ENCODE measurements around the gene SFI1.
"Not testable (repeated sequence)": the region's sequence is repeated elsewhere in the genome, so short reads cannot be mapped to it uniquely, and the experiment has no call there.

SFI1 gene

DNA sequence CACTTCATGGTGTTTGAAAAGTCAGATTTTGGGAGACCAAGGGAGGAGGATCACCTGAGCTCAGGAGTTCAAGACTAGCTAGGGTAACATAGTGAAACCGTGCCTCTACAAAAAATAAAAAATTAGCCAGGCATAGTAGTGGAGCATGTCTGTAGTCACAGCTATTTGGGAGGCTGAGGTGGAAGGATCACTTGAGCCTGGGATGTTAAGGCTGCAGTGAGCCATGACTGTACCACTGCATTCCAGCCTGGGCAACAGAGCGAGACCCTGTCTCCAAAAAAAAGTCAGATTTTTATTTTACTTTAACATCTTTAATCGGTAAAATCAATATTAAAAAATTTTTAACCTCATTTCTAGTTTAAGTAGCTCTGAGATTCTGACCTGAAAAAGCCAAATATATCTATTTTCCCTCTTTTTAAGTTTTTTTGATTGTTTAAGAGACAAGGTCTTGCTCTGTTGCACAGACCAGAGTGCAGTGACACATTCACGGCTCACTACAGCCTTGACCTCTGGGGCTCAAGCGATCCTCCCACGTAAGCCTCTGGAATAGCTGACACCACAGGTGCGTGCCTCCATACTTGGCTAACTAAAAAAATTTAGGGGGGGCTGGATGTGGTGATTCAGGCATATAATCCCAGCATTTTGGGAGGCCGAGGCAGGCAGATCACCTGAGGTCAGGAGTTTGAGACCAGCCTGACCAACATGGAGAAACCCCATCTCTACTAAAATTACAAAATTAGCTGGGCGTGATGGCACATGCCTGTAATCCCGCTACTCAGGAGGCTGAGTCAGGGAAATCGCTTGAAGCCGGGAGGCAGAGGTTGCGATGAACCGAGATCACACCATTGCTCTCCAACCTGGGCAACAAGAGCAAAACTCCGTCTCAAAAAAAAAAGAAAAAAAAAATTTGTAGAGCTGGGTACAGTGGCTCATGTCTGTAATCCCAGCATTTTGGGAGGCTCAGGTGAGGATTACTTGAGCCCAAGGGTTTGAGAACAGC, 48.4 kb downstream of the SFI1 start:
- no peak for DNase-seq (ENCODE audit: low read depth in 2 of 2)

DNA sequence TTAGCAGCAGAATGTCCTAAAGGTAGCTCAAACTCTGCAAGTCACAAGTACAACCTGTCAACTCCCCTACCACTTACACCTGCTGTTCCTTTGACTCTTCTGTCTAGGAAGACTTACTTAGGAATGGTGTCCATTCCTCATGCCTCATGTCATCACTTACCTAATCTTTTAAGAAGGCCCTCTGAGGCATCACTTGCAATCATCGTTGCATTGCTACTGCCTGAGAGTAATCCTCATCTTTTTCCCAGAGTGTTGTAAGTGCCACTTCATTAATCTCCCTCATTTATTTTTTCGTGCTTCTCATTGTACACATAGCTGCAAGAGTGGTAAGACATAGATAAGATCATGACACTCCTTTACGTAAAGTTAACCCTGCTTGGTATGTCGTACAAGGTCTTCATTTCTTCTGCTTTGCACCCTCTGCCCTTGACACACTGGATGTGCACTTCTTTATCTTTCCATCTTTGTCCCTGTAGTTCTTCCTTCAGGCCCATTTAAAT, 54.6 kb downstream of the SFI1 start:
- DNase-seq (ENCODE audit: low read depth in 2 of 2), result no peak

- DNase-seq (ENCODE audit: low read depth in 2 of 2), result no peak
These were observed 60.4 kb downstream of the SFI1 start for GRCh38 chr22:31556627-31557203.

- DNase-seq (ENCODE audit: low read depth in 2 of 2), result not testable (repeated sequence)
These were observed 62.2 kb downstream of the SFI1 start for GRCh38 chr22:31558546-31558945.

GRCh38 chr22:31561238-31561887, 65.0 kb downstream of the SFI1 start:
- DNase-seq (ENCODE audit: low read depth in 2 of 2), result peak in 1 of 2 donors; percentile 31

- no peak for DNase-seq (ENCODE audit: low read depth in 2 of 2)
These were observed 65.6 kb downstream of the SFI1 start for GRCh38 chr22:31561970-31562369.

DNA sequence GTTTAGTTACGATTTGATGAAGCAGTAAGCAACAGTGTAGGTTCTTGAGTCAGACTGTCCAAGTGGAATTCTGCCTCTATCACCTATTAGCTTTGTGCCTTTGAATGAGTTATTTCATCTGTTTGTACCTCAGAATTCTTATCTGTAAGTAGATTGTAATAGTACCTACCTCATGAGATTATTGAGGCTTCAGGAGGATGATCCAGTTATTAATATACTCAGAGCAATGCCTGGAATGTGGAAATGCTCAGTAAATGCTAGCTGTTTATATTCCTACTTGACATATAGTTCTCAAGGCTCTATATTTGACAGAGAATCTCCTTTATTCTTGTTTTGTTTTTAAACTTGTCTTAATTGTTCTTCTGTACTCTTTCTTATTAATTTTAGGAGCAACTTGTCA, 70.1 kb downstream of the SFI1 start:
- DNase-seq (ENCODE audit: low read depth in 2 of 2), result no peak

GRCh38 chr22:31567196-31567595, 70.9 kb downstream of the SFI1 start:
- no peak for DNase-seq (ENCODE audit: low read depth in 2 of 2)

- no peak for DNase-seq (ENCODE audit: low read depth in 2 of 2)
These were observed 71.4 kb downstream of the SFI1 start for GRCh38 chr22:31567702-31568101.

- no peak for DNase-seq (ENCODE audit: low read depth in 2 of 2)
These were observed 72.8 kb downstream of the SFI1 start for GRCh38 chr22:31569126-31569525.

- DNase-seq (ENCODE audit: low read depth in 2 of 2), result no peak
These were observed 76.6 kb downstream of the SFI1 start for GRCh38 chr22:31572939-31573338.

DNA sequence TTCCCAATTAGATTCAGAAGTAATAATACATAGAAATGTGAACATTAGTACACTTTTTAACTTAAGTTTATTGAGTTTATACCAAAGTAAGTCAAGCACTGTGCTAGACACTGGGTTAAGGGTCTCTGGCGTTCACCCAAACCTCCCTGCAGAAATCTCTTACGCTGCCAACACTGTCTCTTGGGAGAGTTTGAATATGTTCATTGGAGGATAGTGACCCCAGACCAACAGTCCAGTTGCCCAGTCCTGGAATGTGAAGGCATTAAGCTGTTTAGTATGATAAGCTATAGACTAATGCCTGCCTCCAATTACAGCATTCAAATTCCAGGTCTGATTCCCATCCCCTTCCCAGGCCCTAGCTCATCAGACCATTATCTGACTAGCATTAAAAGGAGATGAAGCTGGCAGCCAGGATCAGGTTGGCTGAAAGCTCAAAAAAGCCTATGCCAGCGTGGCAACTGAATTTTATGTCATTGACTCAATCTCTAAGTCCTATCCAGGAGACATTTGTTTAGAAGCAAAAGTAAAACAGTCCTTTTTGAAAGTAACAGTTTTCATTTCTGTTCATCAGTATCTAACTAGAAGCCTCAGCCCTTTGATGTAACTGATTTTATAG, 77.8 kb downstream of the SFI1 start:
- no peak for DNase-seq (ENCODE audit: low read depth in 2 of 2)

- no peak for DNase-seq (ENCODE audit: low read depth in 2 of 2)
These were observed 78.9 kb downstream of the SFI1 start for GRCh38 chr22:31575190-31575589.

GRCh38 chr22:31577711-31578110, 81.4 kb downstream of the SFI1 start:
- no peak for DNase-seq (ENCODE audit: low read depth in 2 of 2)

DNA sequence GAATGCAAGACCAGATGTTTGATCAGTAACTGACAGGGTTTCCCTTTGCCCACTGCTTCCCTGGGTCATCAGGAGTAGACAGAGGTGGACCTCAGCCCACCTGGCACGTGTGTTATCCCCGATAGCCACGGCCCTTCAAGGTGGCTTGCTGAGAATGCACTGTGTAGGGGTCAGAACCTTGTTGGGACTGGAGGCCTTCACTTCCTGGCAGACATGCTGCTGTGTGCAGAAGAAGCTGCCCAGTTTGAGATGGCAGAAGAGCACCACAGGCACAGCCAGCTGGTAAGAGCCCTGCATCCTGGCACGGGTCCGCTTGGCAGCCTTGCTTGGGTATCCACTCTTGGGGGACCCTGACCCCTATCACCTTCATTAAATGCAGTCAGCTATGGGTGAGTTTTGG, 81.8 kb downstream of the SFI1 start:
- DNase-seq (ENCODE audit: low read depth in 2 of 2), result no peak

GRCh38 chr22:31579835-31580242, 83.5 kb downstream of the SFI1 start:
- DNase-seq (ENCODE audit: low read depth in 2 of 2), result no peak

GRCh38 chr22:31583861-31584485, 87.6 kb downstream of the SFI1 start:
- no peak for DNase-seq (ENCODE audit: low read depth in 2 of 2)

GRCh38 chr22:31584804-31585160, 88.4 kb downstream of the SFI1 start:
- no peak for DNase-seq (ENCODE audit: low read depth in 2 of 2)

- peak in 1 of 2 donors; percentile 16 for DNase-seq (ENCODE audit: low read depth in 2 of 2)
These were observed 89.0 kb downstream of the SFI1 start for GRCh38 chr22:31585161-31585859.

DNA sequence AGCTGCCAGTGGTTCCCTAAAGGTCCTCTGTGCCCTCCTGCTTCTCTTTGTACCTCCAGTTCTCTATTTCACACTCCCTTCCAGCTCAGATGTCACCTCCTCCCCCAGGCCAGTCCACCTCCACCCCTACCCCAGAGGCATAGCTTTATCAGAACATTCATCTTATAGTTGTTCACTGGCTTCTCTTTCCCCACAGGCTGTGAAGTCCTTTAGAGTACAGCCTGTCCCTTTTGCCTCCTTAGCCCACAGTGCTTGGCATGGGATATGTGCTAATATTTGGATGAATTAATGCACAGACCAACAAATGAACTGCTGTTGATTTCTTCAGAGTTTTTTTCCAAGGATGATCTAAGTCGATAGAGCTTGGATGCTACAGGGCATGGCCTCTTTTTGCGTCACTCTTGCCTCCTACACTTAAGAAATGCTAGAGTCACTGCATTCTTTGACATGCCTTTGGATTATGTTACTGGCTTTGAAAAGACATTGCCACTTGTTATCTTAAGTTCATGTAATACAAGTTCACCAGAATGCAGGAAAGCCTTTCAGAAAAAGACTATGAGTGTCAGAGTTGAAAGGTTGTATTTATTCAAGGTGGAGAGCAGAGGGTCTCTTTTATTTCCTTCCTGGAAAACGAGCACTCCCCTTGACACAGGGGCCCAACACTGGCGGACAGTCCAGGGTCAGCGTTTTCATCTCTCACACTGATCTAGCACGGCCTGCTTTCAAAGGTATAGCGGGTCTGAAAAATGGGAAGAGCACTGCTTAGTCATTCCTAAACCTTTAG, 90.0 kb downstream of the SFI1 start:
- DNase-seq (ENCODE audit: low read depth in 2 of 2), result no peak
